Parathyroid adenoma (tissue), 2 donors: ENCODE measurements around the gene SLC41A3.
"Not testable (repeated sequence)": the region's sequence is repeated elsewhere in the genome, so short reads cannot be mapped to it uniquely, and the experiment has no call there.

ENCODE experiments used
- H2AFZ ChIP-seq: fragments of 300-600 bp; sonication (generic); one replicate; pipeline ENCODE4 v1.7.0; 2017; ENCODE audit warnings: antibody characterized with exemption, mild to moderate bottlenecking
- H3K27ac ChIP-seq: fragments of 300-600 bp; sonication (generic); one replicate; pipeline ENCODE4 v1.7.0; 2017
- H3K27me3 ChIP-seq: fragments of 300-600 bp; sonication (generic); one replicate; pipeline ENCODE4 v1.7.0; 2017; ENCODE audit warnings: low read length; ENCODE audit not compliant: control insufficient read depth, insufficient read depth
- H3K36me3 ChIP-seq: fragments of 300-600 bp; sonication (generic); one replicate; pipeline ENCODE4 v1.7.0; 2017; ENCODE audit warnings: low read length; ENCODE audit not compliant: control insufficient read depth, insufficient read depth
- H3K4me1 ChIP-seq: fragments of 300-600 bp; sonication (generic); one replicate; pipeline ENCODE4 v1.7.0; 2017; ENCODE audit warnings: control low read depth
- H3K4me2 ChIP-seq: fragments of 300-600 bp; sonication (generic); one replicate; pipeline ENCODE4 v1.7.0; 2017; ENCODE audit warnings: low read length
- H3K4me3 ChIP-seq: fragments of 300-600 bp; sonication (generic); one replicate; pipeline ENCODE4 v1.7.0; 2017; ENCODE audit warnings: low read depth, low read length
- H3K79me2 ChIP-seq: fragments of 300-600 bp; sonication (generic); one replicate; pipeline ENCODE4 v1.7.0; 2017; ENCODE audit warnings: control low read depth
- H3K9ac ChIP-seq: fragments of 300-600 bp; sonication (generic); one replicate; pipeline ENCODE4 v1.7.0; 2017; ENCODE audit warnings: mild to moderate bottlenecking
- H3K9me3 ChIP-seq: fragments of 300-600 bp; sonication (generic); one replicate; pipeline ENCODE4 v1.7.0; 2017; ENCODE audit warnings: low read length; ENCODE audit not compliant: control insufficient read depth
- TF ChIP-seq, protein P1 (sequence below): fragments of 300-600 bp; sonication (generic); IDR thresholded peaks from one replicate; pipeline ENCODE4 v1.7.0; 2017; ENCODE audit warnings: antibody characterized with exemption, mild to moderate bottlenecking
- donor health status: primary hyperparathyroidism.

Gene SLC41A3

DNA sequence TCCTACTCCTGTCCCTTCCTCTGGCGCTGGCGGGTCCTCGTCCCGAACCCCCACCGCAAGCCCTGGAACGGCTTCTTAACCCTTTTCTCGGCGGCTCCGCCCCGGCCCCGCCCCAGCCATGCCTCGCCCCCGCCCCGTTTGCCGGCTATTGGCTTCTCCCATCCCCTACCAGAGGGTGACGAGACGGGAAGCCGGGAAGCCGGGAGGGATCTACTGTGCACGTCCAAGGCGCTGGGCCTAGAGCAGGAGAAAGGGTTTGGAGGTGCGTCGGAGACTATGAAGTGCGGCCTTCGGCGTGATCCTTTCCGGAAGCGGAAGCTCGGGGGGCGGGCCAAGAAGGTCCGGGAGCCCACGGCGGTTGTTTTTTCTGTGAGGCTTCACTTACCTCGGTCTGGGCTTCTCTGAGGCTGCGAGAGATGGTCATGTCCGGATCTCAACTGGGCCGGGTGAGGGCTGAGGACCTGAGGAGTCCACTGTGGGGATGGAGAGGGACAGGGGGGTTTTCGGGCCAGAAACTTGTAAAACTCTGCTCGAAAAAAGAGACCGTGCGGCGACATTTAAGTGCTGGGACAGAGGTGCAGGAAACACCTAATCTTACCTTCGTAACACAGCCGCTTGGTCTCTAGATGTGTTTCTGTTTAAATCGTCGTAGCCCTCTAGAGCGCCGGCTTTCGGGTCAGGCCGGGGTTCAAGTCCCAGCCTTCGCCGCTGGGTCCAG is 93.5 kb downstream of the SLC41A3 start:
- Histone ChIP-seq H3K4me1 (no peaks in the 10 kb centered on the region), H3K27me3 (no peaks in the 10 kb centered on the region), H3K9me3 (no peaks in the 10 kb centered on the region), H3K79me2 (no peaks in the 10 kb centered on the region), H3K27ac (peak overlapping the region; percentile 43), H3K4me2 (peak overlapping the region; percentile 36), H3K9ac (peak overlapping the region; percentile 0), H2AFZ (peak overlapping the region; percentile 81), H3K36me3 (no peaks in the 10 kb centered on the region), H3K4me3 (peak overlapping the region; percentile 60)
- TF ChIP-seq, protein P1, sequence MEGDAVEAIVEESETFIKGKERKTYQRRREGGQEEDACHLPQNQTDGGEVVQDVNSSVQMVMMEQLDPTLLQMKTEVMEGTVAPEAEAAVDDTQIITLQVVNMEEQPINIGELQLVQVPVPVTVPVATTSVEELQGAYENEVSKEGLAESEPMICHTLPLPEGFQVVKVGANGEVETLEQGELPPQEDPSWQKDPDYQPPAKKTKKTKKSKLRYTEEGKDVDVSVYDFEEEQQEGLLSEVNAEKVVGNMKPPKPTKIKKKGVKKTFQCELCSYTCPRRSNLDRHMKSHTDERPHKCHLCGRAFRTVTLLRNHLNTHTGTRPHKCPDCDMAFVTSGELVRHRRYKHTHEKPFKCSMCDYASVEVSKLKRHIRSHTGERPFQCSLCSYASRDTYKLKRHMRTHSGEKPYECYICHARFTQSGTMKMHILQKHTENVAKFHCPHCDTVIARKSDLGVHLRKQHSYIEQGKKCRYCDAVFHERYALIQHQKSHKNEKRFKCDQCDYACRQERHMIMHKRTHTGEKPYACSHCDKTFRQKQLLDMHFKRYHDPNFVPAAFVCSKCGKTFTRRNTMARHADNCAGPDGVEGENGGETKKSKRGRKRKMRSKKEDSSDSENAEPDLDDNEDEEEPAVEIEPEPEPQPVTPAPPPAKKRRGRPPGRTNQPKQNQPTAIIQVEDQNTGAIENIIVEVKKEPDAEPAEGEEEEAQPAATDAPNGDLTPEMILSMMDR, result no peak

DNA sequence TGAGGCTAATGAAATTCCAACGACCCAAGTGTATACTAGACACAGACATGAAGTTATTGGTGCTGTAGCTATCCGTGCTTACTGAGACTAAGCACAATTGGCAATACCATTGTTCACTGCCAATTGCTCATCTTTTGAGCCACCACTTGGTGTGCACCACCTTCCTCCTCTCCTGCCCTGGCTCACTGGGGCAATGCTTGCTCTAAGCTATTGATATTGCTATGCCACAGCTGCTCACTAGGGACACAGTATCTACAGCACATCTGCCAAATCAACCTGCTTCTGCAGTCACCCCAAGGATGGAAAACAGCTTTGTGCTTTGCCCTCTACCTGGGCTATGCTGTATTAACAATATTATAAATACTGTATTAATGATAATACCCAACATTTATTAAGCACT is 99.0 kb downstream of the SLC41A3 start:
- not testable (repeated sequence) for H3K79me2 ChIP-seq, H2AFZ ChIP-seq, H3K27me3 ChIP-seq, H3K36me3 ChIP-seq, H3K9me3 ChIP-seq, H3K4me1 ChIP-seq, H3K27ac ChIP-seq, H3K4me2 ChIP-seq, H3K4me3 ChIP-seq, H3K9ac ChIP-seq

DNA sequence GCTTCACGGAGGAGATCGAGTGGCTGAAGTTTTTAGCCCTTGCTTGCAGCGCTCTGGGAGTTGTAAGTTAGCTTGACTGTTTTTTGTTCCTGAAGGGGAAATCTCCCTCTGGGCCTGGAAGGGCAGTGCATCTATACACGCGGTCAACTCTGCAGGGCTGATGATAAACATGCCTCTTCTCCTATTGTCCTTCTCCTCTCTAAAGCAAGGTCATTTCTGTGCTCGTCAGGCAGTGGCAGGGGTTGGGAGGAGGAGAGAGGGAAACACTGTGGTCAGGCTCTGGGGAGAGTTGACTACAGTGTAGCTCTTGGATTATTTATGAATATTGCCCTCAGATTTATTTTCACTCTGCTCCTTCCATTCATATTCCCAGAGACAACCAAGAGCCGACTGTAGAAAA is 106.8 kb downstream of the SLC41A3 start:
- not testable (repeated sequence) for H3K4me3 ChIP-seq, H3K9ac ChIP-seq, H3K79me2 ChIP-seq, H3K27me3 ChIP-seq, H3K4me1 ChIP-seq, H3K4me2 ChIP-seq, H3K36me3 ChIP-seq, H3K9me3 ChIP-seq
- H3K27ac ChIP-seq, result peak overlapping the region; percentile 53
- peak overlapping the region; percentile 40 for H2AFZ ChIP-seq

DNA sequence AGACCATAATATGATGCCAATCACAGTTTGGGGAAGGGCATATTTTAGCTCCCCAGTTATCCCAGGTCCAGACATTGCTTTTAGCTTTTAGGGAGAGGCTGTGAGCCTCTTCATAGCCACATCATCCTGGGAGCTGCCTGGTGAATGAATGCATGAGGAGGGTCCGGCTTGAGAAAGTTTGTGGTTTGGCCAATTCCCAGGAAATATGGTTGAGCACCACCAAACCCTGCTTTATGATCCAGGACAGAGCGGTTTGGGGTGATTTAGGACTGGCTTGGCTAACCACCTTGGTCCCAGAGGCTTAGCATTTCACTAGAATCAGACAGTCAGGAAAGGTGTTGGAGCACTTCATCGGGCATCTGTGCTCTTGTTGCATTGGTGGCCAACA is 107.9 kb downstream of the SLC41A3 start:
- H2AFZ ChIP-seq, H3K4me2 ChIP-seq, H3K36me3 ChIP-seq, H3K9me3 ChIP-seq, H3K9ac ChIP-seq, H3K4me3 ChIP-seq, H3K4me1 ChIP-seq, H3K27ac ChIP-seq, H3K27me3 ChIP-seq, H3K79me2 ChIP-seq: not testable (repeated sequence)

DNA sequence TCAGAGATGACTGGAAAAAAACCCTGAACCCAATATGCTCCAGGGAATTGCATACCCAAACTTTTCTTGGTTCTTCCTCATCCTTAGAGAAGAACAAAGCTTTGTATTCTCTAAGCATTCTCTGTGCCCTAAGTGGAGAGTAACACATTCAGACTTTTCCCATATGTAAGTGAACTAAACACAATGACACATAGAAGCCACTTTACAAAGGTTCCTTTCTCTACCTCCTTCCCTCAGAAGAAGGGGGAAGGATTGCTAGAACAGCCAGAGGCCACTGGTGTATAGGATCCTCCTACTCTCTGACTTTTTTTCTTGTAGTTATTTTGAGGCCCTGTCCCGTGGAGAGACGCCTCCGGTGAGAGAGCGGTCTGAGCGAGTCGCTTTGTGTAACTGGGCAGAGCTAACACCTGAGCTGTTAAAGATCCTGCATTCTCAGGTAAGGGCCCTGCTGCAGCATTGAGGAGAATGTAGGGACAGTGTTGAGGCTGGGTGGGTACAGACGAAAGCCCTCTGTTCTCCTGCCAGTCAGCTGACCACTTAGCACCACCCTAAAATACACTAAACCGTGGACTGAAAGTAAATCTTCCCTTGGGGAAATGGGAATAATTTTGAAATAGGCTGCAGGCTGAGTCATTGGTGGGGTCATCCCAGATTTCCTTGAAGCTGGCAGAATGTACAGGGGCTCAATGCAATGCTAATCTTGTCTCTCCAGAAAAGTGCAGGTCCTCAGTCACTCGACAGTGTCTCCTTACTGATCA is 108.5 kb downstream of the SLC41A3 start:
- H3K27ac ChIP-seq, H3K27me3 ChIP-seq, H3K79me2 ChIP-seq, H3K4me3 ChIP-seq, H3K36me3 ChIP-seq, H3K9ac ChIP-seq, H3K4me2 ChIP-seq, H2AFZ ChIP-seq, H3K4me1 ChIP-seq, H3K9me3 ChIP-seq: not testable (repeated sequence)

DNA sequence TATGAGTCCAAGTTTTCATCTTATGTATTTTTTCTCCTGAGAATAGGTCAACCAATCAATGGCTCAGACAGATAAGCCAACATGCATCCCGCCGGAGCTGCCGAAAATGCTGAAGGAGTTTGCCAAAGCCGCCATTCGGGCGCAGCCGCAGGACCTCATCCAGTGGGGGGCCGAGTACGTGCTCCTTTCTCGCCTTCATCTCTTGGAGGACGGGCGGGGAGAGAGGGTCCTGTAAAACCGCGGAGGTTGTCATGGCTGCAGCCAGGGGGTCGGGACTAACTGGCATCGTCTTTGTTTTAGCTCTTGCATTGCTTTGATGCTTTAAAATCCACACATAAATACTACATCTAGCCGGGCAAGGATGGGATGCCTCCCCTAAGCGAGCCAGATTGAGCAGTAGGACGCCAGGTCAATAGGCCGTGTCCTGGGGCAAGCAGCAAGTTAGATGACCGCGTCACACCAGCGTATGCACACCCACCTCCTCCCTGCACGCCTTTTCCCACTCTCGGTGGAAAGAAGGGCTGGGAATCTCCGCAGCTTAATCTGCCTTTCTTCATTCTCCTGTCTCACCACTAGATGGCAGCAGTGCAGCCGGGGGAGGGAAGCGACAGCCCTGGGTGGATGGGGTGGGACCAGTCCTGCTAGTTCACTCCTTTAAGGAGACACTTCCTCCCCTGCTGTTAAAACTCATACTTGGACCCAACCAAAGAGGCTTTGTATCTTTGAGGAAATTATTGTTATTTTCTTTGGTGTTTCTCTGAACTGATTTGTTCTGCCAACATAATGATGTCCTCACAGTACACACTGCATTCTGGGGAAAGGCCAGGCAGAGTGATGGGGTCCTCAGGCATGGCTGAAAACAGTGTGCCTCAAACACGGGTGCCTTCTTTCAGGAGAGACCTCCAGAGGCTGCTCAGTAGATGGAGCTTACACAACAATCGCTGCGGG is 111.7 kb downstream of the SLC41A3 start:
- H3K9ac ChIP-seq, H3K79me2 ChIP-seq, H3K4me3 ChIP-seq, H3K4me2 ChIP-seq, H3K9me3 ChIP-seq, H3K27ac ChIP-seq, H3K27me3 ChIP-seq, H3K36me3 ChIP-seq, H3K4me1 ChIP-seq: not testable (repeated sequence)
- H2AFZ ChIP-seq, result peak overlapping the region; percentile 2
- TF ChIP-seq, protein P1, result peak; percentile 84

DNA sequence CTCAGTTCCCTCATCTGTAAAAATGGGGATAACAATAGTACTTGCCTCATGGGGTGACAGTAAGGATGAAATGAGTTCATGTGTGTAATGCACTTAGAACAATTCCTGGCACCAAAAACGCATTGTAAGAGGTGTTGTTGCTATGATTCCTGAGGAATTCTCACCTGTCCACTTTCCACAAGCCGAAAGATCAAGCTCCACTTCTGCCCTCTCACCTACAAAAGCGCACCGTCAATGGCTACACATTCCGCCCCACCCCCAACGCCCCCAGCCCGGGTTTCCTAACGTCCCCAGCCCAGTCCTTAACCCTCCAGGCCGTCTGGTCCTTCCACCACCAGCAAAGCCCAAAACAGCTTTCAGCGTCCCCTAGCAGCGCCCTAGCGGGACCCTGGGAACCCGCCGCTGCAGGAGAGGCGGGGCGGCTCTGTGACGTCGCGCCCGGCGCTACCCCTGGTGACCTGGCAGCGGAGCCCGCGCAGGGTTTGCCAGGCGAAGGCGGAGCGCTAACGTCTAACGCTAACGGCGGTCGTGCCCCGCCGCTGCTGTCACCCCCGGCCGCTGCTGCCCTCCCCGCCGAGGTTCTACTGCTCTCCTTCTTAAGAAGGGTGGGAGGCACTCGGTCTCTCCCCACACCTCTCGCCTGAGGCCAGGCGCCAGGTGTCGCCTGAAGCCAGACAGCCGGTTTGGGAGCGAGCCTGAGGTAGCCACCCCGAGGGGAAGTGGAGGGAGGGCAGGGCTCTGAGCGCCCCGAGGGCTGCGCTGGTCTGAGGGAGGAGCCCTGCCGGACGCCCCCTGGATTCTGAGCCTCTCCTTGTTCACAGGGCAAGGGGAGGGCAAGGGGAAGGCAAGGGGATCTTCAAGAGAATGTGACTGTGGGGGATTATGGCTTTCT is 115.0 kb downstream of the SLC41A3 start, which contains the start of gene ROPN1B:
TSS of gene ROPN1B (plus strand) at position 478 of the 892 bp plus-strand sequence. CDS start 2,877 bp downstream, outside the sequence.
- H3K36me3 ChIP-seq, H3K4me1 ChIP-seq, H3K4me2 ChIP-seq, H3K79me2 ChIP-seq, H3K9ac ChIP-seq, H3K27ac ChIP-seq, H3K4me3 ChIP-seq, H2AFZ ChIP-seq, H3K9me3 ChIP-seq, H3K27me3 ChIP-seq: not testable (repeated sequence)

DNA sequence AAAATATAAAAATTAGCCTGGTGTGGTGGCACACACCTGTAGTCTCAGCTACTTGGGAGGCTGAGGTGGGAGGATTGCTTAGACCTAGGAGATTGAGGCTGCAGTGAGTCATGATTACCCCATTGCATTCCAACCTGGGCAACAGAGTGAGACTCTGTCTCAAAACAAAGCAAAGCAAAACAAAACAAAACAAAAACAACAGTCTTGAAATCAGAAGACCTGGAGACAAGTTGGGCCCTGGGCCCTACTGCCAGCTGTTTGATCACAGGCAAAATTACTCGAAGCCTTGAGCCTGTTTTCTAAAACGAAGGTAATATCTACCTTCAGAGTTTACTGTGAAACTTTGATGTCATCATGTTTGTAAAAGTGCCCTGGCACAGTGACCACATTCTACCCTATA is 115.8 kb downstream of the SLC41A3 start:
- H3K36me3 ChIP-seq, H2AFZ ChIP-seq, H3K79me2 ChIP-seq, H3K9ac ChIP-seq, H3K27ac ChIP-seq, H3K4me2 ChIP-seq, H3K4me3 ChIP-seq, H3K4me1 ChIP-seq, H3K9me3 ChIP-seq, H3K27me3 ChIP-seq: not testable (repeated sequence)
